ENCODE measurements around the gene CCDC74A.
"Not testable (repeated sequence)": the region's sequence is repeated elsewhere in the genome, so short reads cannot be mapped to it uniquely, and the experiment has no call there.

CCDC74A gene

DNA sequence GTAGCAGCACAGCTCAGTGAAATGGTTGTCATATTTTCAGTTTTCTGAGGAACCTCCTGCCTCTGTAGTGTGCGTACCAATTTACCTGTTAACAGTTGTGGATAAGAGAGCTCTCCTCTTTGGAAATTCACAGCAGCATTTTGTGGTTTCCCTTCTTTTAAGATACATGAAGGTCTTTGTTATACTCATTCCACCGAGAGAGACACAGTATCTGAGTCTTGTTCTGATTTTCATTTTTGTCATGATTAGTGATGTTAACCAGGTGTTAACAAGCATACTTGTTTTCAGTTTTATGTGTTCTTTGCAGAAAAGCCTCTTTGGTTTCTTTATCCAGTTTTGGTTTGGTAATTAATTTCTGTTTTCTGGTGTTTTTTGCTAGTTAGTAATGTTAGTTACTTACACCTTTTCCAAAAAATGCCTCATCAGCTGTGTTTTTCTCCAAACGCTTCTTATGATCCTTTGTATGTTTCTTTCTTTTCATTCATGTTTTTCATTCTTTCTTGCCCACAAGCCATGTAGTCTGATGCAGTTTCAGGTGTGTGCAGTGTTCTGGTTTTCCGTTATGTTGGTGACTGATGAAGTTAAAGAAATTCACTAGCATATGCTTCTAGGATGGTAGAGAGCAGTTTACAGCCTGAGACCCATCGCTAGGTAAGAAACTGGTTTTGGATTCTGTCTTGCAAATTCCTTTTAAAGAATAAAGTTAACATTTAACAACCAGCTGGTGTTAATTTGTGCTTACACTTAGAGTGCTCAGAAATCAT is 30.1 kb downstream of the CCDC74A start:
- no peak overlapping the region for H3K9ac ChIP-seq (ENCODE audit: low read length in 5 of 5)
- H3K36me3 ChIP-seq (ENCODE audit: control insufficient read depth in 5 of 5, insufficient read depth in 5 of 5, low read length in 5 of 5), result no peaks in the 10 kb centered on the region
- H3K4me3 ChIP-seq (ENCODE audit: low read depth in 1 of 5, low read length in 5 of 5), result no peak overlapping the region
- peaks cover 0 to under 1% (median 0%) of the 10 kb centered on the region in 5 donors for H3K9me3 ChIP-seq (ENCODE audit: control insufficient read depth in 5 of 5, low read length in 5 of 5)
- no peak overlapping the region for H3K27ac ChIP-seq (ENCODE audit: low read depth, low read length)
- no peaks in the 10 kb centered on the region for H3K27me3 ChIP-seq (ENCODE audit: control insufficient read depth in 5 of 5, insufficient read depth in 4 of 5, low read length in 5 of 5)
- no peaks in the 10 kb centered on the region for H3K4me1 ChIP-seq (ENCODE audit: control insufficient read depth in 5 of 5, insufficient read depth in 5 of 5, low read length in 5 of 5)

DNA sequence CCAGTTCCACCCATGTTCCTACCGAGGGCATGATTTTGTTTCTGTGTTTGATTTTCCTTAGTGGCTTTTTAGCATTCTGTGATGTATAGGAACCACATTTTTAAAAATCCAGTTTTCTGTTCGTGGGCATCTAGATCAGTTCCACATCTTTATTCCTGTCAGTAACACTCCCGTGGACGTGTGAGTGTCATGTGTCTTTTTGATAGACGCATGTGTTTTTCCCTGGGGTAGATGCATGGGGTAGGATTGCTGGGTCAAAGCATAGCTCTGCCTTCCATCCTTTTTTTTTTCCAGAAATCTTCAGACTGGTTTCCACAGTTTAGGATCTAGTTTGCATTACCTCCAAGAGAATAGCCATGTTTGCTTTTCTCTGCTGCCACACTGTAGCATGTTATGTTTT is 38.7 kb downstream of the CCDC74A start:
- Histone ChIP-seq H3K4me1 (ENCODE audit: control insufficient read depth in 5 of 5, insufficient read depth in 5 of 5, low read length in 5 of 5) (no peaks in the 10 kb centered on the region), H3K27ac (ENCODE audit: low read depth, low read length) (no peak overlapping the region), H3K9me3 (ENCODE audit: control insufficient read depth in 5 of 5, low read length in 5 of 5) (peaks cover 0 to 2% (median 0%) of the 10 kb centered on the region in 5 donors), H3K4me3 (ENCODE audit: low read depth in 1 of 5, low read length in 5 of 5) (no peak overlapping the region), H3K27me3 (ENCODE audit: control insufficient read depth in 5 of 5, insufficient read depth in 4 of 5, low read length in 5 of 5) (peaks cover 0 to 4% (median 0%) of the 10 kb centered on the region in 5 donors), H3K9ac (ENCODE audit: low read length in 5 of 5) (no peak overlapping the region), H3K36me3 (ENCODE audit: control insufficient read depth in 5 of 5, insufficient read depth in 5 of 5, low read length in 5 of 5) (no peaks in the 10 kb centered on the region)

DNA sequence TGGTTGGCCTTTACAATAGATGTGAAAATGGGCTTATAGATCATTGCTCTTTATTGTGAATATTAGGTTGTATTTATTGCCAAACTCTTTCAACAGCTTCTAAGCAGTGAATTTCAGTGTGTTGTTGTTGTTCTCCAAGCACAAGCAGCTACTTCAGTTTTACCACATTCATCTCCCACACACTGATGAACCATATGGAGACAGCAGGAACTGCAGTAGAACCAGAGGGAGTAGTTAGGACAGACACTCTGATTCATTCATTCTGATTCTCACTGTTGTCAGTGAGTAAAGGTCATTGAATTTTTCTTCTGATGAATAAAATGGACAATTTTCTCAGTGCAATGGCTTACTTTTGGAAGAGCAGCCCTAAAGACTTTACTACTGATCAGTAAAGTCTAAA is 40.2 kb downstream of the CCDC74A start:
- H3K27ac ChIP-seq (ENCODE audit: low read depth, low read length), result no peak overlapping the region
- H3K36me3 ChIP-seq (ENCODE audit: control insufficient read depth in 5 of 5, insufficient read depth in 5 of 5, low read length in 5 of 5), result no peaks in the 10 kb centered on the region
- H3K9me3 ChIP-seq (ENCODE audit: control insufficient read depth in 5 of 5, low read length in 5 of 5), result no peaks in the 10 kb centered on the region
- no peaks in the 10 kb centered on the region for H3K4me1 ChIP-seq (ENCODE audit: control insufficient read depth in 5 of 5, insufficient read depth in 5 of 5, low read length in 5 of 5)
- H3K4me3 ChIP-seq (ENCODE audit: low read depth in 1 of 5, low read length in 5 of 5), result no peak overlapping the region
- H3K9ac ChIP-seq (ENCODE audit: low read length in 5 of 5), result no peak overlapping the region
- H3K27me3 ChIP-seq (ENCODE audit: control insufficient read depth in 5 of 5, insufficient read depth in 4 of 5, low read length in 5 of 5), result peaks cover 0 to 4% (median 0%) of the 10 kb centered on the region in 5 donors

DNA sequence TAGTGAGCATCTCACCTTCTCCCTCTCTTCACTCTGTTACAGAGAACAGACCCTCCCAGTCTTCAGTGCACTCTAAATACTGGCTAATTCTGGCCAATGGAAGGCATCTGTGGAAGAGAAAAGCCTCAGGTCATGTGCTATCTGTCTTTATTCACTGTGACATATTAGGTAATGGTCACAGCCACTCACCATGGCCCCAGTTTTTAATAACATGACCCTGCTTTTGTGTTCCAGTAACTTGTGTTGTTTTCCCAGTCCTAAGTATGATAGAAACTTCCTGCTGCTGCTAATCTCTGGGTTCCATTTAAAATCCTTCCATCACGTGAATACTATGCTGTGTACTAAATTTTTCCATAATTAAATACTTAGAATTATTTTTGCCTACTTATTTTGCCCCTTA is 40.7 kb downstream of the CCDC74A start:
- H3K9ac ChIP-seq (ENCODE audit: low read length in 5 of 5); H3K4me1 ChIP-seq (ENCODE audit: control insufficient read depth in 5 of 5, insufficient read depth in 5 of 5, low read length in 5 of 5); H3K27ac ChIP-seq (ENCODE audit: low read depth, low read length); H3K27me3 ChIP-seq (ENCODE audit: control insufficient read depth in 5 of 5, insufficient read depth in 4 of 5, low read length in 5 of 5); H3K36me3 ChIP-seq (ENCODE audit: control insufficient read depth in 5 of 5, insufficient read depth in 5 of 5, low read length in 5 of 5); H3K9me3 ChIP-seq (ENCODE audit: control insufficient read depth in 5 of 5, low read length in 5 of 5); H3K4me3 ChIP-seq (ENCODE audit: low read depth in 1 of 5, low read length in 5 of 5): not testable (repeated sequence)

DNA sequence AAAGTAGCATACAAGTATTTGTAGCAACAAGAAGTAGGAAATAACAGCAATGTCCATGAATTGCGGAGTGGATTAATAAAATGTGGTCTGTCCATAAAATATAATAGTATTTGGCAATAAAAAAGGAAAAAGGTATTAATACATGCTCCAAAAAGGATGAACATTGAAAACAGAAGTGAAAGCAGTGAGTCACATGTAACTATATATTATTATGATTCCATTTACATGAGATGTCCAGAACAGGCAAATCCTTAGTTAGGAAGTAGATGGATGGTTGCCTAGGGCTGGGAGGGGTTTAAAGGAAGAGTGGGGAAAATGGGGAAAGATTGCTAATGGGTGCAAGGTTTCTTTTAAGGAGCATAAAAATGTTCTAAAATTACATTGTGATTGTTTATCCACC is 44.5 kb downstream of the CCDC74A start:
- Histone ChIP-seq H3K4me3 (ENCODE audit: low read depth in 1 of 5, low read length in 5 of 5) (no peak overlapping the region), H3K27ac (ENCODE audit: low read depth, low read length) (no peak overlapping the region), H3K4me1 (ENCODE audit: control insufficient read depth in 5 of 5, insufficient read depth in 5 of 5, low read length in 5 of 5) (no peaks in the 10 kb centered on the region), H3K36me3 (ENCODE audit: control insufficient read depth in 5 of 5, insufficient read depth in 5 of 5, low read length in 5 of 5) (no peaks in the 10 kb centered on the region), H3K9me3 (ENCODE audit: control insufficient read depth in 5 of 5, low read length in 5 of 5) (no peaks in the 10 kb centered on the region), H3K27me3 (ENCODE audit: control insufficient read depth in 5 of 5, insufficient read depth in 4 of 5, low read length in 5 of 5) (no peaks in the 10 kb centered on the region), H3K9ac (ENCODE audit: low read length in 5 of 5) (no peak overlapping the region)

DNA sequence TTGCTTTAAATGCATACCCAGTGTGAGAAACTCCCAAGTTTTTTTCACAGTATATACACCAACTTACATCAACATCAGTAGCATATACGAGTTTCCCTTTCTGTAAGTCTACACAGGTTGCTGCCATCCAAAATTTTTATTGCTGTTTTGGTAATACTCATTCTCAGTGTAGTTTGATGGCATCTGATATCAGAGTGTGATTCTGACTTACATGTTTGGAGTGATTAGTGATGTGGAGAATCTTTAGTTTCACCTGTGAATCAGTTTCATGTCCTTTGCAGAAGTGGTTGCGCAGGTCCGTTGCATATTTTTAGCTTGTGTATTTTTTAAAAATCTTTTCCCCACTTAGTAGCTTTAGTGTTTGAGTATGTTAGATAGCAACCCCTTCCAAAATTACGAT is 50.1 kb downstream of the CCDC74A start:
- H3K27me3 ChIP-seq (ENCODE audit: control insufficient read depth in 5 of 5, insufficient read depth in 4 of 5, low read length in 5 of 5), result peaks cover 0 to 3% (median 0%) of the 10 kb centered on the region in 5 donors
- no peak overlapping the region for H3K9ac ChIP-seq (ENCODE audit: low read length in 5 of 5)

DNA sequence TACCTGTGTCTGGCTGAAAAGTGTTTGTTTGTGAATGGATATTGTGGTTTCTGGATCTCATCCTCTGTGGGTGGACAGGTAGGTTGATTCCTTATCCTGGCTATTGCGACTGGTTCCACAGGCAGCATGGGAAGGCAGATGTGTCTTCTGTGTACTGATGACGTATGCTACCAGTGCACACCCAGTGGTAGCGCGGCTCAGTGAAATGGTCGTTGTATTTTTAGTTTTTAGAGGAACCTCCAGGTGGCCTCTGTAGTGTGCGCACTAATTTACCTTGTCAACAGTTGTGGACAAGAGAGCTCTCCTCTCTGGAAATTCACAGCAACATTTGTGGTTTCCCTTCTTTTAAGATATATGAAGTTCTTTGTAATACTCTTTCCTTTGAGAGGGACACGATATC is 52.5 kb downstream of the CCDC74A start:
- Histone ChIP-seq H3K36me3 (ENCODE audit: control insufficient read depth in 5 of 5, insufficient read depth in 5 of 5, low read length in 5 of 5) (no peaks in the 10 kb centered on the region), H3K4me3 (ENCODE audit: low read depth in 1 of 5, low read length in 5 of 5) (no peak overlapping the region), H3K9me3 (ENCODE audit: control insufficient read depth in 5 of 5, low read length in 5 of 5) (no peaks in the 10 kb centered on the region), H3K27ac (ENCODE audit: low read depth, low read length) (no peak overlapping the region), H3K27me3 (ENCODE audit: control insufficient read depth in 5 of 5, insufficient read depth in 4 of 5, low read length in 5 of 5) (peaks cover 0 to 3% (median 0%) of the 10 kb centered on the region in 5 donors), H3K9ac (ENCODE audit: low read length in 5 of 5) (no peak overlapping the region), H3K4me1 (ENCODE audit: control insufficient read depth in 5 of 5, insufficient read depth in 5 of 5, low read length in 5 of 5) (peaks cover 0 to 2% (median 0%) of the 10 kb centered on the region in 5 donors)

More for the DNA sequence above, 50.1 kb downstream of the CCDC74A start:
- Histone ChIP-seq H3K4me1 (ENCODE audit: control insufficient read depth in 5 of 5, insufficient read depth in 5 of 5, low read length in 5 of 5) (peaks cover 0 to 2% (median 0%) of the 10 kb centered on the region in 5 donors), H3K9me3 (ENCODE audit: control insufficient read depth in 5 of 5, low read length in 5 of 5) (no peaks in the 10 kb centered on the region), H3K27ac (ENCODE audit: low read depth, low read length) (no peak overlapping the region), H3K36me3 (ENCODE audit: control insufficient read depth in 5 of 5, insufficient read depth in 5 of 5, low read length in 5 of 5) (no peaks in the 10 kb centered on the region), H3K4me3 (ENCODE audit: low read depth in 1 of 5, low read length in 5 of 5) (no peak overlapping the region)
